Gastrocnemius medialis (tissue), 4 donors: ENCODE data around the gene ENHO.

ENCODE experiments used
- POLR2A ChIP-seq, 2 donors: fragments of 450-650 bp; IDR thresholded peaks; one replicate each; pipeline ENCODE4 v1.6.1; 2017; ENCODE audit warnings: antibody characterized with exemption in 2 of 2, mild to moderate bottlenecking in 2 of 2, moderate library complexity in 2 of 2
- TF ChIP-seq, protein P1 (sequence below), 5 experiments: fragments of 450-650 bp in 3 of 5; fragments of 200-600 bp in 2 of 5; sonication (generic) in 2 of 5; IDR thresholded peaks in 4 of 5; conservative IDR thresholded peaks in 1 of 5; 1 replicate in 4 of 5; 2 replicates in 1 of 5; pipeline ENCODE4 v1.5.1; 2016 to 2019; ENCODE audit warnings: antibody characterized with exemption in 5 of 5, mild to moderate bottlenecking in 3 of 5, moderate library complexity in 3 of 5

DNA sequence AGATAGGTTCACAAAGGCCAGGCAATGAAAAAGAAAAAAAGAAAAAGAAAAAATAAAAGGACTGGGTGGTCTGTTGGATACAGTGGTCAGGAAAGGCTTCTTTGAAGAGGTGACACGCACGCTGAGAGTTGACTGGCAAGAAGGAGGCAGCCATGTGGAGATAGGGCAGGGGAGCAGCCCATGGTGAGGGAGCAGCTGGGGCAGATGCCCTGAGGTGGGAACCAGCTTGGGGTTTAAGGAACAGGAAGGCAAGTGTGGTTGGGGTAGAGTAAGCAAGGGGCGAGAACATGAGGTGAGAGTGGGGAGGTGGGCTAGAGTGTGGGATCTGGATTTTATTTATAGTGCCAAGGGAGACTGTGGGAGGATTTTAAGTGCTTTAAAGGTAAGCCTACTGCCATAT, 6.8 kb downstream of the ENHO start:
- TF ChIP-seq, protein P1, sequence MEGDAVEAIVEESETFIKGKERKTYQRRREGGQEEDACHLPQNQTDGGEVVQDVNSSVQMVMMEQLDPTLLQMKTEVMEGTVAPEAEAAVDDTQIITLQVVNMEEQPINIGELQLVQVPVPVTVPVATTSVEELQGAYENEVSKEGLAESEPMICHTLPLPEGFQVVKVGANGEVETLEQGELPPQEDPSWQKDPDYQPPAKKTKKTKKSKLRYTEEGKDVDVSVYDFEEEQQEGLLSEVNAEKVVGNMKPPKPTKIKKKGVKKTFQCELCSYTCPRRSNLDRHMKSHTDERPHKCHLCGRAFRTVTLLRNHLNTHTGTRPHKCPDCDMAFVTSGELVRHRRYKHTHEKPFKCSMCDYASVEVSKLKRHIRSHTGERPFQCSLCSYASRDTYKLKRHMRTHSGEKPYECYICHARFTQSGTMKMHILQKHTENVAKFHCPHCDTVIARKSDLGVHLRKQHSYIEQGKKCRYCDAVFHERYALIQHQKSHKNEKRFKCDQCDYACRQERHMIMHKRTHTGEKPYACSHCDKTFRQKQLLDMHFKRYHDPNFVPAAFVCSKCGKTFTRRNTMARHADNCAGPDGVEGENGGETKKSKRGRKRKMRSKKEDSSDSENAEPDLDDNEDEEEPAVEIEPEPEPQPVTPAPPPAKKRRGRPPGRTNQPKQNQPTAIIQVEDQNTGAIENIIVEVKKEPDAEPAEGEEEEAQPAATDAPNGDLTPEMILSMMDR (IDR thresholded peaks at IDR 0.05 in 4 of 5, conservative IDR thresholded peaks at IDR 0.05 in 1 of 5), result no peak
- TF ChIP-seq POLR2A (IDR thresholded peaks at IDR 0.05), result no peak
